RPMI7951 (cell line): ENCODE measurements around the gene PARG. TPM values are rescaled to one million over a fixed set of nuclear protein-coding genes. Genes with fewer than 3 reads are reported as not detected.
A peak's percentile ranks its signal among the peaks of the same experiment; 100 is the strongest.
"Not testable (repeated sequence)": the region's sequence is repeated elsewhere in the genome, so short reads cannot be mapped to it uniquely, and the experiment has no call there.

Experiments
- DNase-seq: peaks from one replicate; pipeline ENCODE4 v3.0.0-alpha.2; 2012; ENCODE audit warnings: low read depth
- total RNA-seq: library from RNA; depleted of rRNA; stranded (reverse); fragments of >200 nt; shearing (Covaris generic); gene quantifications from 2 replicates; pipeline ENCODE4 v1.2.3, GENCODE V29; 2014; rRNA removed

PARG gene
- total RNA-seq, 1 experiment from 2014 or later: 21.7 TPM

- no peak for DNase-seq
These were observed 111.8 kb downstream of the PARG start for GRCh38 chr10:49830016-49830415.

- DNase-seq: no peak
These were observed 114.5 kb downstream of the PARG start for GRCh38 chr10:49827297-49827696.

- DNase-seq: no peak
These were observed 122.4 kb downstream of the PARG start for GRCh38 chr10:49819234-49819958.

- DNase-seq: no peak
These were observed 124.0 kb downstream of the PARG start for GRCh38 chr10:49817845-49818244.

GRCh38 chr10:49803988-49804387 is 137.8 kb downstream of the PARG start:
- no peak for DNase-seq

GRCh38 chr10:49798275-49798674 is 143.6 kb downstream of the PARG start:
- no peak for DNase-seq

- peak; percentile 1 for DNase-seq
These were observed 150.7 kb downstream of the PARG start for GRCh38 chr10:49791100-49791499.

GRCh38 chr10:49784681-49785080 is 157.1 kb downstream of the PARG start:
- DNase-seq: no peak

- no peak for DNase-seq
These were observed 158.2 kb downstream of the PARG start for GRCh38 chr10:49783645-49784044.

GRCh38 chr10:49781247-49781646 is 160.6 kb downstream of the PARG start:
- no peak for DNase-seq

GRCh38 chr10:49778197-49778596 is 163.6 kb downstream of the PARG start:
- DNase-seq: no peak

GRCh38 chr10:49776851-49777250 is 165.0 kb downstream of the PARG start:
- DNase-seq: no peak

- no peak for DNase-seq
These were observed 166.8 kb downstream of the PARG start for GRCh38 chr10:49775014-49775413.

GRCh38 chr10:49772944-49773343 is 168.9 kb downstream of the PARG start:
- not testable (repeated sequence) for DNase-seq

GRCh38 chr10:49771046-49771445 is 170.8 kb downstream of the PARG start:
- not testable (repeated sequence) for DNase-seq

- no peak for DNase-seq
These were observed 172.1 kb downstream of the PARG start for GRCh38 chr10:49769692-49770091.

- DNase-seq: no peak
These were observed 173.1 kb downstream of the PARG start for GRCh38 chr10:49768731-49769130.

GRCh38 chr10:49768329-49768728 is 173.5 kb downstream of the PARG start:
- DNase-seq: no peak

Other genes starting within 250 kb of the PARG start
- gene OGDHL, start 179.7 kb downstream of the PARG start, total RNA-seq: not detected in 2 replicates
- 6.7 and 8.8 TPM in 2 replicates for gene TIMM23B, start within 50 bp of the PARG start, total RNA-seq
- gene AGAP6, start 46.4 kb upstream of the PARG start, total RNA-seq: 2.3 and 2.8 TPM in 2 replicates
- gene WASHC2A, start 125.9 kb upstream of the PARG start, total RNA-seq: 10.8 and 12.5 TPM in 2 replicates